Tibial nerve (tissue), 4 donors: ENCODE measurements around the gene AP5Z1. TPM values are rescaled to one million over a fixed set of nuclear protein-coding genes. Genes with fewer than 3 reads are reported as not detected.

Experiments
- DNase-seq, 2 donors: peaks; one replicate each; pipeline ENCODE4 v3.0.0-alpha.2; 2019; ENCODE audit warnings: low spot score in 2 of 2
- H3K27ac ChIP-seq, 4 donors: fragments of 200-600 bp; sonication (generic) in 3 of 4; one replicate each; pipeline ENCODE4 v1.5.1; 2017 to 2019; ENCODE audit warnings: mild to moderate bottlenecking in 1 of 4
- H3K27me3 ChIP-seq, 2 donors: fragments of 200-600 bp; sonication (generic) in 1 of 2; one replicate each; pipeline versions ENCODE4 v1.5.1 to v1.6.0; 2017 to 2019
- H3K36me3 ChIP-seq, 3 donors: fragments of 200-600 bp; sonication (generic); one replicate each; pipeline ENCODE4 v1.5.1; 2018 to 2019
- H3K4me1 ChIP-seq, 4 donors: fragments of 200-600 bp; sonication (generic) in 3 of 4; one replicate each; pipeline ENCODE4 v1.5.1; 2017 to 2019
- H3K4me3 ChIP-seq, 4 donors: fragments of 200-600 bp; sonication (generic) in 3 of 4; one replicate each; pipeline ENCODE4 v1.5.1; 2017 to 2019; ENCODE audit warnings: mild to moderate bottlenecking in 1 of 4, moderate library complexity in 1 of 4
- H3K9me3 ChIP-seq, 4 donors: fragments of 200-600 bp; sonication (generic) in 3 of 4; one replicate each; pipeline ENCODE4 v1.5.1; 2017 to 2019
- EP300 ChIP-seq, 2 donors: sonication (generic); formaldehyde crosslinking; IDR thresholded peaks; one replicate each; pipeline ENCODE4 v1.6.1; 2017; ENCODE audit warnings: antibody characterized with exemption in 2 of 2, mild to moderate bottlenecking in 1 of 2
- POLR2A ChIP-seq, 2 donors: fragments of 450-650 bp; IDR thresholded peaks; one replicate each; pipeline ENCODE4 v1.6.1; 2017; ENCODE audit warnings: antibody characterized with exemption in 2 of 2, mild to moderate bottlenecking in 2 of 2, moderate library complexity in 2 of 2
- WGBS, 2 donors: methylation state at CpG; one replicate each; pipeline ENCODE4 v1.1.5; 2018; 5-methylcytosine and 5-hydroxymethylcytosine counted together
- total RNA-seq, 4 donors: library from RNA; depleted of rRNA; stranded (reverse); fragments of >200 nt; gene quantifications; one replicate each; pipeline ENCODE4 v1.1.0, GENCODE V29; 2016
- TF ChIP-seq, protein P1 (sequence below), 5 experiments: fragments of 200-600 bp in 3 of 5; fragments of 450-650 bp in 2 of 5; sonication (generic) in 3 of 5; IDR thresholded peaks; one replicate each; pipeline ENCODE4 v1.5.1; 2016 to 2019; ENCODE audit warnings: antibody characterized with exemption in 5 of 5, mild to moderate bottlenecking in 3 of 5, moderate library complexity in 2 of 5

The AP5Z1 gene
- total RNA-seq, 4 donors from 2014 or later: 26.0 to 61.8 (median 40.7) TPM

DNA sequence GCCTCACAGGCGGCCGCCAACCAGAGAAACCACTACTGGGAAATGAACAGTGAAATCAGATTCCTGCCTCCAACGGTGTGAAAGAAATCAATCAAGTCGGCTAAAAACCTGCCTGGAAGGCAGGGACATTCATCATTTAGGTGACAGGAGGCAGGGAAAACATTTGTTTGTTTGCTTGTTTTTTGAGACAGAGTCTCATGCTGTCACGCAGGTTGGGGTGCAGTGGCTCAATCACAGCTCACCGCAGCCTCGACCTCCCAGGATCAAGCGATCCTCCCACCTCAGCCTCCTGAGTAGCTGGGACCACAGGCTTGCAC is 30.5 kb downstream of the AP5Z1 start:
- Histone ChIP-seq H3K36me3 (peaks cover 0 to 58% (median 0%) of the 10 kb centered on the region in 3 donors), H3K27me3 (no peaks in the 10 kb centered on the region), H3K27ac (no peak overlapping the region), H3K4me3 (no peak overlapping the region), H3K4me1 (peaks cover 0 to 25% (median 2%) of the 10 kb centered on the region in 4 donors), H3K9me3 (no peaks in the 10 kb centered on the region)
- no peak for DNase-seq
- TF ChIP-seq, protein P1, sequence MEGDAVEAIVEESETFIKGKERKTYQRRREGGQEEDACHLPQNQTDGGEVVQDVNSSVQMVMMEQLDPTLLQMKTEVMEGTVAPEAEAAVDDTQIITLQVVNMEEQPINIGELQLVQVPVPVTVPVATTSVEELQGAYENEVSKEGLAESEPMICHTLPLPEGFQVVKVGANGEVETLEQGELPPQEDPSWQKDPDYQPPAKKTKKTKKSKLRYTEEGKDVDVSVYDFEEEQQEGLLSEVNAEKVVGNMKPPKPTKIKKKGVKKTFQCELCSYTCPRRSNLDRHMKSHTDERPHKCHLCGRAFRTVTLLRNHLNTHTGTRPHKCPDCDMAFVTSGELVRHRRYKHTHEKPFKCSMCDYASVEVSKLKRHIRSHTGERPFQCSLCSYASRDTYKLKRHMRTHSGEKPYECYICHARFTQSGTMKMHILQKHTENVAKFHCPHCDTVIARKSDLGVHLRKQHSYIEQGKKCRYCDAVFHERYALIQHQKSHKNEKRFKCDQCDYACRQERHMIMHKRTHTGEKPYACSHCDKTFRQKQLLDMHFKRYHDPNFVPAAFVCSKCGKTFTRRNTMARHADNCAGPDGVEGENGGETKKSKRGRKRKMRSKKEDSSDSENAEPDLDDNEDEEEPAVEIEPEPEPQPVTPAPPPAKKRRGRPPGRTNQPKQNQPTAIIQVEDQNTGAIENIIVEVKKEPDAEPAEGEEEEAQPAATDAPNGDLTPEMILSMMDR (IDR thresholded peaks at IDR 0.05): no peak
- TF ChIP-seq POLR2A (IDR thresholded peaks at IDR 0.05): no peak
- 81 to 82% methylated on average over 8 of the region's 8 CpGs for WGBS, 2 donors

DNA sequence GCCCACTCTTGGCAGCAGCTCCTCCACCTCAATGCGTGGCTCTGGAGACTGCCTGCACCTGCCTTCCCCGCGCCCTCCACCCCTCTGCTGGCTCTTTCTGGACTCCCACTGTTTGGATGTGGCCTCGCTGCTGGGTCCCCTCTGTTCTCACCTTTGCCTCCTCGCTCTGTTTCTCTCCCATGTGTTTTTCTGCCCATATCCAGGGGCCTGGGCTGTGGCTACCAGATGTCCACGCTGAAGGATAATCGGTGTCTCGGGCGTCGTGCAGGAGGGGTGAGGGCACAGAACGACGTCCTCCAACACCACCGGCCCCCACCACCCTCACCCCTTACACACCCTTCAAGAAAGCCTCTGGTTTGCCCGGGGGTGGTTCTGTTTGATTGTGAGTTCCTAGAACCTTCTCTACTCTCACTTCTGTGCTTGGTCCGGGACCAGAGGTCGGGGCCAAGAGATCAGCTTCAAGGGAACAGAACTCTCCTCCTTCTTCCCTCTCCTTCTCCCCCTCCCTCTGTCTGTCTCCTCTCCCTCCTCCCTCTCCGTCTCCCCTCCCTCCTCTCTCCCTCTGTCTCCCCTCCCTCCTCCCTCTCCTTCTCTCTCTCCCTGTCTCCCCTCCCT is 31.7 kb downstream of the AP5Z1 start:
- H3K27me3 ChIP-seq: no peaks in the 10 kb centered on the region
- 49 to 56% methylated on average over 17 of the region's 17 CpGs for WGBS, 2 donors
- peak overlapping the region in 3 of 4 donors; percentile 34 to 81 (median 67) for H3K27ac ChIP-seq
- H3K4me1 ChIP-seq: peaks cover 0 to 25% (median 2%) of the 10 kb centered on the region in 4 donors
- H3K4me3 ChIP-seq: no peak overlapping the region
- no peak for DNase-seq
- H3K36me3 ChIP-seq: peaks cover 0 to 55% (median 0%) of the 10 kb centered on the region in 3 donors
- no peak for TF ChIP-seq POLR2A (IDR thresholded peaks at IDR 0.05)
- TF ChIP-seq, protein P1 (IDR thresholded peaks at IDR 0.05): no peak
- TF ChIP-seq EP300 (IDR thresholded peaks at IDR 0.05): no peak
- no peaks in the 10 kb centered on the region for H3K9me3 ChIP-seq

- TF ChIP-seq, protein P1 (IDR thresholded peaks at IDR 0.05): no peak
- TF ChIP-seq POLR2A (IDR thresholded peaks at IDR 0.05) (no peak), EP300 (IDR thresholded peaks at IDR 0.05) (no peak)
- Histone ChIP-seq H3K27me3 (no peaks in the 10 kb centered on the region), H3K9me3 (no peaks in the 10 kb centered on the region), H3K4me3 (no peak overlapping the region), H3K27ac (peak overlapping the region; percentile 10 to 81 (median 50)), H3K4me1 (peaks cover 0 to 25% (median 2%) of the 10 kb centered on the region in 4 donors), H3K36me3 (peaks cover 0 to 57% (median 0%) of the 10 kb centered on the region in 3 donors)
- WGBS, 2 donors: 10 to 12% methylated on average over 5 of the region's 5 CpGs
- no peak for DNase-seq
Observed at GRCh38 chr7:4807598-4808016, 32.2 kb downstream of the AP5Z1 start.

DNA sequence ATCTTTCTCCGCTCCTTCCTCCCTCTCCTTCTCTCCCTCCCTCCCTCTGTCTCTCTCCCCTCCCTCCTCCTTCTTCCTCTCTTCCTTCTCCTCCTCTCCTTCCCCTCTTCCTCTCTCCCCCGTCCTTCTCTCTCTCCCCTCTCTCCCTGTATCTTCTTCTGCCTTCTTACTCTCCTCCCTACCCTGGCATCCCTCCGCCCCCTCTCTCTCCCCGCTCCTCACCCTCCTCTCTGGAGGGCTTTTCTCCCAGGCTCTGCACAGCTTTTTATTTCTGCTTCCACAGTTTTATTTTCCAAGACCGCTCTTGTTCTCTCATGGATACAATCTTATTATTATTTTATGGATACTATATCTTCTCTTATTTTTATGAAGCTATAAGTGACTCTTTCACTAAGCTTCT is 32.6 kb downstream of the AP5Z1 start:
- Histone ChIP-seq H3K4me3 (no peak overlapping the region), H3K36me3 (peaks cover 0 to 61% (median 0%) of the 10 kb centered on the region in 3 donors), H3K27ac (peak overlapping the region; percentile 10 to 81 (median 54)), H3K4me1 (peaks cover 0 to 25% (median 2%) of the 10 kb centered on the region in 4 donors), H3K27me3 (no peaks in the 10 kb centered on the region), H3K9me3 (no peaks in the 10 kb centered on the region)
- no peak for DNase-seq
- TF ChIP-seq, protein P1 (IDR thresholded peaks at IDR 0.05): no peak
- WGBS, 2 donors: 22 to 40% methylated on average over 5 of the region's 5 CpGs

DNA sequence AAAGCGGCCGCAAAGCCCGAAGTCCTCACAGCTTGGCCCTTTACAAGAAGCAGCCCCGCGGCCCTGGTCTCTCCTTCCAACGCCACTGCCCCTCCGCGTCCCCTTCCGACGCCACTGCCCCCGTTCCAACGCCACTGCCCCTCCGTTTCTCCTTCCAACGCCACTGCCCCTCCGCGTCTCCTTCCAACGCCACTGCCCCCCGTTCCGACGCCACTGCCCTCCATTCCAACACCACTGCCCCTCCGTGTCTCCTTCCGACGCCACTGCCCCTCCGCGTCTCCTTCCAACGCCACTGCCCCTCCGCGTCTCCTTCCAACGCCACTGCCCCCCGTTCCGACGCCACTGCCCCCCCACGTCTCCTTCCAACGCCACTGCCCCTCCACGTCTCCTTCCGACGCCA is 33.1 kb downstream of the AP5Z1 start:
- no peak for DNase-seq
- TF ChIP-seq EP300 (IDR thresholded peaks at IDR 0.05) (no peak), POLR2A (IDR thresholded peaks at IDR 0.05) (no peak)
- TF ChIP-seq, protein P1 (IDR thresholded peaks at IDR 0.05): no peak
- WGBS, 2 donors: 71 to 72% methylated on average over 36 to 37 of the region's 37 CpGs
- H3K4me1 ChIP-seq: peaks cover 0 to 25% (median 2%) of the 10 kb centered on the region in 4 donors
- no peak overlapping the region for H3K4me3 ChIP-seq
- peaks cover 0 to 63% (median 0%) of the 10 kb centered on the region in 3 donors for H3K36me3 ChIP-seq
- no peaks in the 10 kb centered on the region for H3K27me3 ChIP-seq
- no peaks in the 10 kb centered on the region for H3K9me3 ChIP-seq
- peak overlapping the region in 3 of 4 donors; percentile 40 to 81 (median 67) for H3K27ac ChIP-seq
